SK-MEL-5 (cell line): ENCODE results near the gene FAXC. TPM values are rescaled to one million over a fixed set of nuclear protein-coding genes. Genes with fewer than 3 reads are reported as not detected.
A peak's percentile ranks its signal among the peaks of the same experiment; 100 is the strongest.
"Not testable (repeated sequence)": the region's sequence is repeated elsewhere in the genome, so short reads cannot be mapped to it uniquely, and the experiment has no call there.

ENCODE experiments used
- DNase-seq: peaks from one replicate; pipeline ENCODE4 v3.0.0-alpha.2; 2016; ENCODE audit warnings: low read depth, low spot score
- in situ Hi-C: cut with HindIII; loops from 2 replicates; pipeline ENCODE4 v1.10.0; 2016; ENCODE audit warnings: low sequenced_read_pairs, high pct_unique_total_duplicates, low pct_unique_long_range_greater_than_20kb
- total RNA-seq: library from RNA; depleted of rRNA; stranded (reverse); fragments of >200 nt; shearing (Covaris generic); gene quantifications from 2 replicates; pipeline ENCODE4 v1.2.3, GENCODE V29; 2014

The FAXC gene
- total RNA-seq, 1 experiment from 2014 or later = 27.7 TPM

DNA sequence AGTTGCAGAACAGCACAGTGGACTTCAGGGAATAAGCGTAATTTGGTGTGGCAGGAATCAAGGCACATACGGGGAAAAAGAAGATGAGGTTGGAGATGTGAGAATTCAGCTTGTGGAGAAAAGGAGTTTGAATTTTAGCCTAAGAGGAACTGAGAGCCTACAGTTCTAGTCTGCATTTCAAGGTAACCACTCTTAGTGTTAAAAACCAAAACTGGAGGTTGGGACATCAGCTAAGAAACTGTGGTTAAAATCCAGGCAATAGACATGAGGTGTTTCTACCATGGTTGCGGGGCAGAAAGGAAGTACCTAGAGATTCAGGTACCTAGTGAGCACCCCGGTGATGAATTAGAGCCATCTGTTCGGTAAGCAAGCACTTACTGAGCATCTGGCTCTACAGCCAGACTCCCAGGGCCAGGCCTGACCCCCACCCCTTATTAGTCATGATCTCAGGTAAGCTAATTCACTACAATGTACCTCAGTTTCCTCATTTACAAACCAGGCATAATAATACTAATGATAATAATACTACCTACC is 44.4 kb downstream of the FAXC start:
- DNase-seq = no peak
- in situ Hi-C loops = no loop called here

DNA sequence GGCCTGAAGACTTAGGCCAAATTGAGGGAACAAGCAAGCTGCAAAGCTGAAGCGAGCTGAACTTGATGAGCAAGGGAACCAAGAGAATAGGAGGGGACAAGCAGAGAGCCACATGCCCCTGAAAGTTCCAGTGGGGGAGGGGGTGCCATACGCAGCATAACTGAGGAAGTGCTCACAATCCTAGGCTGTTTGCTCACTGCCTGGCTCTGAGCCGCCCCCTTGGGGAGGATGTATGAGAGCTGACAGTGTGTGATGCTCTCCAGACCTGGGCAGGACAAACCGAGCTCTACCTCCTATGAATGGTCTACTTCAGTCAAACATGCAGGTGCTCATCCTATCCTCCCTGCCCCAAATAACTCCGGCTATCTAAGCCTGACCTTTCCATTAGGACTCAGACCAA is 52.1 kb downstream of the FAXC start:
- no peak for DNase-seq
- in situ Hi-C loops = no loop called here

DNA sequence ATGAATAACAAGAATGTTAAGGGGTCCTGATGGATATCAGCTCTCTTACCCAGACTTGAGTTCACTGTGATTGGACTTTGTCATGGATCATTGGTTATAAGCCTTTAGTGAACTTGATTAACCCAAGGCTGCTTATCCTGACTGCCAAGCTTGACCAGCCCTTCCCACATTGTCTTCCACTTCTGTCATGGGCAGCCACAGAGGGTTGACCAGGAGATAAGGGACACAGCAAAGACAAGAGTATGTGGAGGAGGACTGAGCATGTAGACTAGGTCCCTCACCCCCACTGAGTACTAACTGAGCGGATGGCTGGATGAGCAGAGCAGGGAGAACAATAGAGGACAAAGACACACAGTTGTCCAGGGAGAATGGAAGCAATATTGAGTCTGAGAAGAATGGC is 52.5 kb downstream of the FAXC start:
- in situ Hi-C loops = no loop called here
- DNase-seq = no peak

DNA sequence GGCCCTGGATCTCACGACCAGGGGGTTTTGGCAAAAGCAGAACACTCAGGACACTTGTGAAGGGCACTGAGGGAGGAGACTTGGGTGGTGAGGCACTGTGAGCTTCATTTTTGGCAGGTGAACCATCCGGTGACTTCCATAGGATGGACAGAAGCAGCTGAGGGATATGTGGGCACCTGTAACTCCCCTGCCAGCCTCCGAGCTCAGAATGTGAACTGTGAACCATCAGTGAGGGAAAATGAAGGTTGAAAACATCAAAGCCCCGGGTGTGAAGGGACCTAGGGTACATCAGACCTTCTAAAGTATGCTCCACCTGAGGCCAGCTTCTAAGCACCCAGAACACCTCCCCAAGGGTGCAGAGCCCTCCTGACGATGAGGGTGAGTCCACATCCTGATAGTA is 53.2 kb downstream of the FAXC start:
- DNase-seq = no peak
- in situ Hi-C loops = no loop called here

DNA sequence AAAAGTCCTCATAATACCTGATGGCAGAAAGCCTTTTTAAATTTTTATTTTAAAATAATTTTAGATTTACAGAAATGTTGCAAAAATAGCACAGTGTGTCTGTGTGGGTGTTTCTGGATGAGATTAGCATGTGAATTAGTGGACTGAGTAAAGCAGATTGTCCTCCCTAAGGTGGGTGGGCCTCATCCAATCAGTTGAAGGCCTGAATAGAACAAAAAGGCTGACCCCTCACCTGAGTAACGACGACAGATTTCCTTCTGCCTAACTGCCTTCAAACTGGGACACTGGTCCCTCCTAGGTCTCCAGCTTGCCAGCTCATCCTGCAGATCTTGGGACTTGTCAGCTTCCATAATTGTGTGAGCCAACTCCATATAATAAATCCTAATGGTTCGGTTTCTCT is 54.2 kb downstream of the FAXC start:
- in situ Hi-C loops = no loop called here
- DNase-seq = no peak

DNA sequence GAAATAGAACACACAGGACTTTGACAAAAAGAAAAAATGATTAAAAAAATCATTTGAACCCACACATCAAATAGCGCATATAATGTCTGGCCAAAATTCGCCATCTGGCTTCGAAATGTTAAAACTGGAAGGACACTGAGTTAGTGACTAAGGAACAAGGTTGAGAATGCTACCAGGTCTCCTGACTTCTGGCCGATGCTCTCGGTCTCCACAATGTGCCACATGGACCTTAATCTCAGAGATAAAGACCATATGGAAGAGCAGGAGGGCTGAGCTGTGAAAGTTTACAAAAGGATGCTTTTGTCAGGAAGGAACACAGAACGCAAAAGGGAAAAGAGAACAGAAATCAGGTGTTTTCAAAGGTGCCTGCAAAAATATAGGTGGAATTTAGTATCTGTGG is 54.7 kb downstream of the FAXC start:
- DNase-seq = no peak
- in situ Hi-C loops = no loop called here

DNA sequence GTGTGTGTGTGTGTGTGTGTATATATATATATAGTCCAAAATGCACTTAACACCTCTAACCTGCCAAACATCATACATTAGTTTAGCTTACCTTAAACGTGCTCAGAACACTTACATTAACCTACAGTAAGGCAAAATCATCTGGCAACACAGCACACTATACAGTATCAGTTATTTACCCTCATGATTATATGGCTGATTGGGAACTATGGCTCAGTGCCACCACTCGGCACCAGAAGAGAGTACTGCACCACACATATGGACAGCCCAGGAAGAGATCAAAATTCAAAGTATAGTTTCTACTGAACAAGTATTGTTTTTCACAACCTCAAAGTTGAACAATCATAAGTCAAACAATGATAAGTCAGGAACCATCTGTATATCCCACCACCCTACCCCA is 59.8 kb downstream of the FAXC start:
- no peak for DNase-seq
- in situ Hi-C loops = no loop called here

DNA sequence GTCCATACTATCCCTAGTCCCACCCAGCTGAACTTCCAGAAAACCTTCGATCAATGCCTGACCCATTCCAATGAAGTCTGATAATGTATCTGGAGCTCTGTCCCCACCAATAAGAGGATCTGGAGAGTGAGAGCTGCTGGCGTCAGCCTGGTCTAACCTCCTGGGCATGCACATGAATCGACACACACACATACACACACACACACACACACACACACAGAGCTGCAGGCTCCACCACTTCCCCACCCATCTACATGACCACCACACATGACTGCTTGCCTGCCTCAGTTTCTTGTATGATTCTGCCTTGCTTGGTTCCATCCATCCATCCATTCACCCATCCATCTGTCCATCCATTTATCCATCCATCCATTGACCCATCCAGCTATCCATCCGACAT is 60.8 kb downstream of the FAXC start:
- in situ Hi-C loops = no loop called here

DNA sequence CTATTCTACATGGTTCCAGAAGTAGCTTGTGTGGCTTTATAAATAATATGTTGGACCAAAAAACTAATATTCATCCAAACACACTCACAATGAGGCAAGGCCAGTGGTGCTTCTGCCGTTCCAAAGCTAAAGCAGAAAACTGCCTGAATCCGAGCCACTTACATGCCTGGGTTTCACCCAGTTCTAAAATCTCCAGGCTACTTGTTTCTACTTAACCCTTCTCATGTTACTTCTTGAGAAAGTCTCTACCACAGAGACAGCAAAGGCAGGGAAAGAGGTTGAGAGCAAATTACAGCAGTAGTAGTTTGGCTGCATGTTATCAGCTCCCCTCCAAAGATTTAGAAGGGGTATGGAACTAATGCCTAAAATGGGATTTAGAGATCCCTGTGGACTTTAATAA is 62.0 kb downstream of the FAXC start:
- DNase-seq = no peak

More for the DNA sequence above, 60.8 kb downstream of the FAXC start:
- DNase-seq = no peak

DNA sequence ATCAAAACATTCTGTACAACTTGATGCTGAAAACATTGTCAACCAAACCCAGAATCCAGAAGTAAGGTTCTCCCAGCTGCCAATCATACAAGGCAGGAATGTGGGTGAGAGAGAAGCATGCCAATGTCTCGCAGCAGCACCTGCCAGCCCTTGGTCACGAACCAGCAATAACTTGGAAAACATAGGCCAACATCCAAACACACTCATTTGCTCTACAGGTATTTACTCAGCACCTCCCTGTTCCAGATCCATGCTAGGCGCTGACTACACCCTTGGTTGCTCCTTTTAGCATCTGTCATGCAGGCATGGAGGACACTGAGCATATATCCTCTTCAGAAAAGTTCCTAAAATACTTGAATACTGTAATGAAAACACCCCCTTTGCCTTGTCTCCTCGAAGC is 63.6 kb downstream of the FAXC start:
- DNase-seq = no peak
- in situ Hi-C loops = no loop called here

More for the DNA sequence above, 62.0 kb downstream of the FAXC start:
- in situ Hi-C loops = no loop called here

DNA sequence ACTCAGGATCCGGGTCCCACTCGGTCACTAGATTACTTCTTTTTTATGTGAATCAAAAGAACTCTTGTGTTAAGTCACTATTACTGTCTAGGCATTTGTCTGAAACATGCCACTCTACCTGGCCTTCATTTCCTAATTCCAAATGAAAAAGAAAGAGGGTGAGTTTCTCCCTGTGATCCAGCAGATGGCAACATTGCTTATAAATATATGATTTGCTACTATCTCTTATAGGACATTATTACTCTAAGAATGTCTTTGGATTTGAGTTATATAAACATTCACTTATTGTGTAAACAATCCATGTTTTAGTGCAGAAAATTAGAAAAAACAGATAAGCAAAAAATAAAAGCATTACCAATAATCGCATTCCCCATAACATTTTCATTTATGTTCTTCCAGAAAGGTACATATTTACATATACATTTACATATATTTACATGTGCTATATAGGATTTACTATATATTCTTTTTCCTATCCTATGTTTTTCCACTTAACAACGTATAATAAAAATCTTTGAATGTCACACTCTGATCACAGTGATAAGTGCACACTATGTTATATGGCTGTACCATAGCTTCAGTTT is 66.9 kb downstream of the FAXC start:
- in situ Hi-C loops = no loop called here
- peak; percentile 44 for DNase-seq

DNA sequence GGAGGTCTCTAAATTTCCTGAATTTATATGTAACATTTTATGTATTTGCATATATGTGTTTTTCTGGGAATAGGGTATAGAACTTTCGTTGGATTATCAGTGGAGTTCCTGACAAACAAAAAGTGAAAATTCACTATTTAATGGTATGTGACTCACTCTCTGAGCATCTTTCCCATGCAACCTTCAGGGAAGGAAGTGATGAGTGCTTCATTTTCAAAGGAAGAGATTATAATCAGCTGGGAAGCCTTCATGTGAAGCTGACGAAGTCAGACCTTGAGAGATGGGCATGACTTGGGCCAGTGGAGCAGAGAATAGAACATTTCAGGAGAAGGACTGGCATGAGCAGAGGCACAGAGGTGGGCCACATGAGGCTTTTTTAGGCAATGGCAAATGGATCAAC is 72.7 kb downstream of the FAXC start:
- in situ Hi-C loops = no loop called here
- DNase-seq = peak; percentile 5

DNA sequence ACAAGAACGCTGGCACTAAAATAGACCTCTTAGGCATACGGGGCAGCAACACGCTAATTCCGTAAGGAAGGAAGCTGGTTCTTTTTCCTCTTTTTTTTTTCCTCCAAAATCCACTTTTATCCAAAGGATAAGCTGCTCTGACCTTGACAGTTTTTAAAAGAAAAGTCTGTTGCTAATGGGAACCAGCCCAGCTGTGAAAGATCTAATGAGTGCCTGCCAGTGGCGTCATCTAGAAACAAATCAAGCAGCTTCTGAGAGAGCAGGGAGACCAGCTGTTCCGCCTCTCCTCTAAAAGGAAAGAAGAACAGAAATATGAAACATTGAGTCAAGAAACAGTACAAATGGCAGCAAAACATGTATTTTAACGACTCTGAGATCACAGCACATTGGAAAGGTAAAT is 78.6 kb downstream of the FAXC start:
- in situ Hi-C loops = no loop called here

DNA sequence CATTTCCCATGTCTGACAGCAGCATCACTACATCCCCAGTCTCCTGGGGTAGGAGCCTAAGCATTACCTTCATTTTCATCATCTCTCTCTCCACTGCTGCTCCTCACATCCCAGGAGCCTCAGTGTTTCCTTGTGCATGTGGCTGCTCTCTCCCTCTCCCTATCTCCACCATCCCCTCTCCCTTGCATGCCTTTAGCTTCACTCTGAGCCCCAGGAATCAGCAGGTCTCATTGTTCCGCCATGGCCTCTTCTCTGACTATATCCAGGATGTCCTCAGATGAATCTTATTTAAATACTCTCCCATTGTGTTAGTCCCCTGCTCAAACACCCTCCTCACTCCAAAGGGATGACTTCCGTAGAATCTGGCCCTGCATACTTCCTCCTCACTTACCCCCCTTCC is 79.4 kb downstream of the FAXC start:
- DNase-seq = no peak
- in situ Hi-C loops = no loop called here

More for the DNA sequence above, 78.6 kb downstream of the FAXC start:
- DNase-seq = no peak

DNA sequence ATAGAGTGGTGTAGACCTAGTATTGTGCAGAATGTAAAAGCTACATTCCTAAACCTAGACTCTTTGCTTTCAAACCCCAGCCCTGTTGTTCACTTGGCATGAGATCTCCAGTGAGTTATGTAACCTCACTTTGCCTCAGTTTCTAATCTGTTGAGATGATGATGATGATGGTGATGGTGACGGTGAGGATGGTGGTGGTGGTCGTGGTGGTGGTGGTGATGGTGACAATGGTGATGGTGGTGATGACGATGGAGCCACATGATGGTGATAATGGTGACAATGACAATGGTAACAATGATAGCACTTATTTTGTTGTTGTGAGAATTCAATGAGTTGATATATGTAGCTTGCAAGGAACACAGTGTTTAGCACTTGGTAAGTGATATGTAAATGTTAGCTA is 80.3 kb downstream of the FAXC start:
- in situ Hi-C loops = no loop called here
- no peak for DNase-seq

DNA sequence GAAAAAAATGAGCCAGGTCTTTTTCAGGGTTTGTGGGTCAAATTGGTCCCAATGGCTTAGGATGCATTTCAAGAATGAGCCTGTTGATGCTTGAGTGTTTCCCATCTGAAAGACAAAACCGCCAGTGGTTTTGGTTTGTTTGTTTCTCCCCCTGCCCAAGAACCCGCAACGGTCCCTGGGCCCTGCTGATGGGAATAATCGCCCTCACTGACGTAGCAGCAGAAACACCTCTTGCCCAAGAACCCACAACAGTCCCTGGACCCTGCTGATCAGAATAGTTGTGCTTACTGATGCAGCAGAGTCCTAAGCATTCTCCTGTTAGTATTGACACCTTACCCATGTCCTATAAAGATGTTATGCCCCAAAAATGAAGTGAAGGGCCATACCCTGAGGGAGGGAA is 82.5 kb downstream of the FAXC start:
- DNase-seq, in situ Hi-C loops: not testable (repeated sequence)

DNA sequence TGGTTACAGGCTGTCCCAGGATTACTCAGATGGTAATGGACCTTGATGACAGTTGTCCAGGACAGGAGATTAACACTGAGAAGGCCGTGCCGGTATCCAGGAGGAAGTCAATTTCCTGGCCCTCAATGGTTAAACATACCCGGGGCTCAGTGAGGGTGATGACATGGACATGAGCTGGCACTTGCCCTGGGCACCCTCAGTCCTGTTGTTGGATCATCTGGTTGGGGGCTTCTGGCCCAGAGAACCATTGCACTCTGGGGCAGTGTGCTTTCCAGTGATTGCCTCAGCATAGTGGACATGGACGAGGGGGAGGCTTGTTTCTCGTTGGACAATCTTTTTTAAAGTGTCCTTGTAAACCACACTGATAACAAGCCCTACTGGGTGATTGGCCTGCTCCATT is 84.0 kb downstream of the FAXC start:
- DNase-seq, in situ Hi-C loops: not testable (repeated sequence)

DNA sequence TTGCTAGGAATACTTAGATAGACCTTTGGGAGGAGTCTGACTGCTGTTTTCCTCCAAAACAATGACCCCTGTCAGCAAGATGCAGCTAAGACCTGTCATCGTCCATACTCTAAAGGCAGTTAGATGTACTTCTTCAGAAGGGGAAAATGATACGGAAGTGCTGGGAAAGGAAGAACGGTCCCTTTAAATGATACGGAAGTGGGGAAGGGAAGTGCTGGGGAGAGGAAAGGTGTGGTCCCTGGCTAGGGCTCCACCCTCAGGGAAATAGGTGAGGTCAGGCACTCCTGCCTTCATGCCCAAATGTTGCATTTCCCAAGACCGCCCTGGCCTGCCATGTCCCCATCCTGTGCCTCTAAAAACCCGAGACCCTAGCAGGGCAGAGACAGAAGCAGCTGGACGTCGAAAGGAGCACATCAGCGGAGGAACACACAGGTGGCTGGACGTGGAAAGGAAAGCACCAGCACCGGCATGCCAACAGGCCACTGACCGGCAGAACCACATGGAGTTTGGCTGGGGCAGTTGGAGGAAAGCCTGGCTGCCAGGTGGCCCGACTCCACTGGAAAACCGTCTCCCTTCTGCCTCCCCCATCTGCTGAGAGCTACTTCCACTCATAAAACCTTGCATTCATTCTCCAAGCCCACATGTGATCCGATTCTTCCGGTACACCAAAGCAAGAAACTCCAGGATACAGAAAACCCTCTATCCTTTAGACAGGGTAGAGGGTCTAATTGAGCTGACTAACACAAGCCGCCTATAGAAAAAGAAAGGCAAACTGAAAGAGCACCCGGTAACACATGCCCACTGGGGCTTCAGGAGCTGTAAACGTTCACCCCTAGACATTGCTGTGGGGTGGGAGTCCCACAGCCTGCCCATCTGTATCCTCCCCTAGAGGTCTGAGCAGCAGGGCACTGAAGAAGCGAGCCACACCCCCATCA is 94.6 kb downstream of the FAXC start:
- DNase-seq = peak; percentile 95
- in situ Hi-C loops = no loop called here

DNA sequence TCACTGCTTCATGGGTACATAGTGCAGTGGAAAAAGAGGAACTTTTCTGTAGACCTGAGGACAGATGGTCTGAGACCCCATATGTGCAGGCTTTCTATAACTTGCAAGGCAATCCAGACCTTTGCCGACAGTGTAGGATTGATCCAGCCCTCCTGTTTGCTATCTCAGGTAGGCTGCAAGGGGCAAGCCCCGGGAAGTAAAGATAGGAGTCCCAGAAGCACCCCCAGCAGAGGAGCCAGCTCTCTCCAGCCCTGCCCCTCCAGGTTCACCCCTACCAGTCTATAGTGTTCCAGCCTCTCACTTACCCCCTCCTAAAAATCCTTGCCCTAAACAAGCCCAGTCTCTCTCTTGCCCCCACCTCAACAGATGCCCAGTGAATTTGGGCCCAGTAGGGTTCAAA is 96.2 kb downstream of the FAXC start:
- in situ Hi-C loops = no loop called here
- DNase-seq = no peak
